H1 (cell line): ENCODE data around the gene ZDHHC1. TPM values are rescaled to one million over a fixed set of nuclear protein-coding genes. Genes with fewer than 3 reads are reported as not detected.

Source experiments
- ASH2L ChIP-seq: fragments of 200-600, 300-600 bp; sonication (generic); IDR thresholded peaks from one replicate; pipeline ENCODE4 v1.7.1; 2017; ENCODE audit warnings: low read length
- ATF3 ChIP-seq: IDR thresholded peaks from 2 replicates; pipeline ENCODE4 v1.6.1; 2011; ENCODE audit warnings: low read depth, mild to moderate bottlenecking, low read length; ENCODE audit not compliant: insufficient read depth
- CHD7 ChIP-seq: fragments of 300-600 bp; sonication (generic); IDR thresholded peaks from 2 replicates; pipeline ENCODE4 v1.7.1; 2012; ENCODE audit warnings: low read length, moderate library complexity, mild to moderate bottlenecking, inconsistent platforms; ENCODE audit not compliant: insufficient replicate concordance
- FOSL1 ChIP-seq: IDR thresholded peaks from 2 replicates; pipeline ENCODE4 v1.6.1; 2011; ENCODE audit warnings: mild to moderate bottlenecking, low read depth, low read length, moderate library complexity; ENCODE audit not compliant: insufficient read depth
- NRF1 ChIP-seq: IDR thresholded peaks from 2 replicates; pipeline ENCODE4 v1.6.1; 2011; ENCODE audit warnings: mild to moderate bottlenecking, low read depth, low read length, improper control_type of control experiment
- POU5F1 ChIP-seq: IDR thresholded peaks from 2 replicates; pipeline ENCODE4 v1.6.1; 2011; ENCODE audit warnings: low read depth, mild to moderate bottlenecking, low read length, moderate library complexity
- SAP30 ChIP-seq: fragments of 300-600 bp; sonication (generic); IDR thresholded peaks from 2 replicates; pipeline ENCODE4 v1.7.1; 2012; ENCODE audit warnings: low read length, moderate library complexity, mild to moderate bottlenecking, inconsistent platforms; ENCODE audit not compliant: insufficient read depth, insufficient replicate concordance
- SIX5 ChIP-seq: IDR thresholded peaks from 2 replicates; pipeline ENCODE4 v1.6.1; 2011; ENCODE audit warnings: mild to moderate bottlenecking, low read depth, low read length
- polyA plus RNA-seq, 7 experiments: library from polyadenylated mRNA; depleted of rRNA in 3 of 7; stranded (reverse) in 5 of 7; unstranded in 2 of 7; fragments of >200 nt in 5 of 7; fragments of 200-250 nt in 2 of 7; gene quantifications; 1 replicate in 5 of 7; 2 replicates in 1 of 7; 4 replicates in 1 of 7; pipeline versions ENCODE4 v1.2.1 to v1.2.3, GENCODE V29; 2011 to 2013; ENCODE audit warnings: missing spikeins in 2 of 7, mixed read lengths in 2 of 7
- total RNA-seq: library from RNA; stranded (reverse); fragmentation: NEBNext Ultra II Directional; extraction: Animal tissue kit (Norgen Biotek cat#: 25700); gene quantifications from 2 replicates; pipeline ENCODE4 v1.2.1, GENCODE V29; 2021

ZDHHC1 gene
- total and polyA plus RNA-seq, 2 of the 8 experiments (the other 6 are each of a cell fraction or from before 2014, with no cell fraction given): 3.1 to 4.9 TPM

- TF ChIP-seq CHD7 (no peak), SAP30 (no peak), FOSL1 (no peak), ASH2L (no peak), SIX5 (no peak), NRF1 (no peak), POU5F1 (no peak), ATF3 (no peak)
These were observed 66.0 kb downstream of the ZDHHC1 start (continued) for GRCh38 chr16:67350324-67350723.
